Activated CD8-positive, alpha-beta T cell treated with anti-CD3 and anti-CD28 coated beads for 36 hours (primary cell): Measurements from ENCODE around the gene EXOC4. TPM values are rescaled to one million over a fixed set of nuclear protein-coding genes. Genes with fewer than 3 reads are reported as not detected.

ENCODE experiments used
- ATAC-seq: fragments of 200-7000 bp; cut with Tn5 transposase; one replicate; pipeline ENCODE4 v1.10.0; 2021; ENCODE audit warnings: mild to moderate bottlenecking, moderate library complexity
- CTCF ChIA-PET: fragments of 350-600 bp; sonication (Branson Sonifier 250); formaldehyde crosslinking; loops from one replicate; lab custom pipeline; 2021; ENCODE audit warnings: antibody characterized with exemption; lab: Charles Lee
- POLR2A ChIA-PET: fragments of 350-600 bp; sonication (Branson Sonifier 250); formaldehyde crosslinking; loops from one replicate; lab custom pipeline; 2021; ENCODE audit warnings: antibody characterized with exemption; lab: Charles Lee
- DNase-seq: peaks from one replicate; pipeline ENCODE4 v3.0.0-alpha.2; 2020
- H3K27ac Mint-ChIP-seq: one replicate; pipeline ENCODE4 v1.8.0; 2021; ENCODE audit warnings: mild to moderate bottlenecking, mixed read lengths
- H3K27me3 Mint-ChIP-seq: one replicate; pipeline ENCODE4 v1.8.0; 2021; ENCODE audit warnings: mixed read lengths
- H3K36me3 Mint-ChIP-seq: one replicate; pipeline ENCODE4 v1.8.0; 2021; ENCODE audit warnings: low read depth, mixed read lengths
- H3K4me1 Mint-ChIP-seq: one replicate; pipeline ENCODE4 v1.8.0; 2021; ENCODE audit warnings: low read depth, mixed read lengths
- H3K4me3 Mint-ChIP-seq: one replicate; pipeline ENCODE4 v1.8.0; 2021; ENCODE audit warnings: mild to moderate bottlenecking, moderate library complexity, mixed read lengths
- H3K9me3 Mint-ChIP-seq: one replicate; pipeline ENCODE4 v1.8.0; 2021; ENCODE audit warnings: mixed read lengths
- CTCF ChIP-seq: fragments of 200-600 bp; IDR thresholded peaks from one replicate; pipeline ENCODE4 v1.8.0; 2022; ENCODE audit warnings: antibody characterized with exemption, mild to moderate bottlenecking
- intact Hi-C: fragments of 100-400 bp; cut with micrococcal nuclease; formaldehyde crosslinking; loops from one replicate; pipeline ENCODE4 v1.10.0; 2022
- microRNA-seq: library from miRNA; unstranded; fragments of <30 nt; microRNA quantifications from one replicate; pipeline ENCODE4 v1.2.0, GENCODE V29; 2022; ENCODE audit warnings: borderline microRNAs expressed, borderline replicate concordance
- total RNA-seq, 2 experiments: library from RNA; stranded (reverse); gene quantifications; one replicate each; pipeline ENCODE4 v1.2.3, GENCODE V29; 2021

Gene EXOC4
- total RNA-seq, 2 experiments from 2014 or later = 54.1 to 61.7 TPM

GRCh38 chr7:134108802-134109201, 855.9 kb downstream of the EXOC4 start:
- no peak for TF ChIP-seq CTCF
- ATAC-seq (no peak), DNase-seq (no peak)
- Mint-ChIP-seq H3K27ac (no peak overlapping the region), H3K4me3 (no peak overlapping the region), H3K9me3 (no peaks in the 10 kb centered on the region), H3K4me1 (no peaks in the 10 kb centered on the region), H3K36me3 (no peaks in the 10 kb centered on the region), H3K27me3 (no peaks in the 10 kb centered on the region)
- ChIA-PET CTCF (interaction anchor here (0.8 to 1.3 kb wide), 2 partner anchors 32 to 33 kb away, joined by 3 read pairs; no protein-coding TSS in a partner anchor), POLR2A (no interaction called here)
- intact Hi-C loops = no loop called here

- no peaks in the 10 kb centered on the region for H3K36me3 Mint-ChIP-seq
- no peak for ATAC-seq
Measured at GRCh38 chr7:134113655-134114054, 860.8 kb downstream of the EXOC4 start.

GRCh38 chr7:134114992-134115391, 862.1 kb downstream of the EXOC4 start:
- no peak for DNase-seq
- H3K9me3 Mint-ChIP-seq = no peaks in the 10 kb centered on the region
- intact Hi-C loops = loop anchor here (2.0 kb wide), 1 partner anchor 16 kb away; no protein-coding TSS in a partner anchor
- no peak for ATAC-seq
- H3K4me3 Mint-ChIP-seq = no peak overlapping the region
- H3K36me3 Mint-ChIP-seq = no peaks in the 10 kb centered on the region
- no peak for TF ChIP-seq CTCF
- POLR2A ChIA-PET = no interaction called here
- H3K27ac Mint-ChIP-seq = no peak overlapping the region
- CTCF ChIA-PET = interaction anchor here (1.2 to 1.3 kb wide), 2 partner anchors 8 to 26 kb away, joined by 3 to 6 read pairs; no protein-coding TSS in a partner anchor
- no peaks in the 10 kb centered on the region for H3K27me3 Mint-ChIP-seq
- H3K4me1 Mint-ChIP-seq = no peaks in the 10 kb centered on the region

More at GRCh38 chr7:134113655-134114054, 860.8 kb downstream of the EXOC4 start:
- no peaks in the 10 kb centered on the region for H3K9me3 Mint-ChIP-seq
- POLR2A ChIA-PET = no interaction called here
- no peak overlapping the region for H3K27ac Mint-ChIP-seq
- H3K27me3 Mint-ChIP-seq = no peaks in the 10 kb centered on the region
- no peak overlapping the region for H3K4me3 Mint-ChIP-seq
- DNase-seq = no peak
- intact Hi-C loops = loop anchor here (2.0 kb wide), 1 partner anchor 15 kb away; no protein-coding TSS in a partner anchor
- CTCF ChIA-PET = interaction anchor here (1.2 kb wide), 1 partner anchor 9 kb away, joined by 3 read pairs; no protein-coding TSS in a partner anchor
- TF ChIP-seq CTCF = no peak
- no peaks in the 10 kb centered on the region for H3K4me1 Mint-ChIP-seq

Small RNA genes lying within 50 kb of the gene (microRNA-seq; reads per million reads assigned to microRNA genes)
- gene MIR6133 = not detected

Other genes starting within 250 kb of the EXOC4 start
- gene CHCHD3, start 171.0 kb upstream of the EXOC4 start, total RNA-seq = 10 to 100 TPM; 61.4 to 63.4 TPM